Peyer's patch (tissue), 4 donors: Measurements from ENCODE around the gene SNTG2.

Experiments
- POLR2A ChIP-seq, 2 donors: fragments of 450-650 bp; IDR thresholded peaks; one replicate each; pipeline ENCODE4 v1.5.1; 2017; ENCODE audit warnings: antibody characterized with exemption in 2 of 2, mild to moderate bottlenecking in 2 of 2, moderate library complexity in 2 of 2
- TF ChIP-seq, protein P1 (sequence below), 6 experiments: fragments of 450-650 bp in 4 of 6; fragments of 200-600 bp in 2 of 6; sonication (generic) in 1 of 6; IDR thresholded peaks; one replicate each; pipeline ENCODE4 v1.5.1; 2017 to 2019; ENCODE audit warnings: antibody characterized with exemption in 6 of 6, mild to moderate bottlenecking in 3 of 6, moderate library complexity in 1 of 6

DNA sequence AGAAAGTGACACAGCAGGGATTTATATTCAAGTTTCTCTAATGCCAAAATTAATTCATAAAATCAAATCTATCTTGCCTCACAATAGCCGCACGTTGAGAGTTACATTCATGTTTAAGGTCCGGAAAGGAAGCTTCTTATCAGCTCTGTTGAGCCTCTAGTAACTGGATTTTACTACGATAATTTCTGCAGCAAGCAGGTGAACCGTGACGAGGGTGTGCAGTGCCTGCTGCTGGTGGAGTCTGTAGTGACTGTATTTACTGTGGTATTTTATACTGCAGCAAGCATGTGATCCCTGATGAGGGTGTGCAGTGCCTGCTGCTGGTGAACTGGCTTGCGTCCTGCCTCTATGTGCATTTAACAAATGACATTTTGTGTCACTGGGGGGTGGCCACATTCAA is 120.0 kb downstream of the SNTG2 start:
- TF ChIP-seq POLR2A (IDR thresholded peaks at IDR 0.05), result no peak
- TF ChIP-seq, protein P1, sequence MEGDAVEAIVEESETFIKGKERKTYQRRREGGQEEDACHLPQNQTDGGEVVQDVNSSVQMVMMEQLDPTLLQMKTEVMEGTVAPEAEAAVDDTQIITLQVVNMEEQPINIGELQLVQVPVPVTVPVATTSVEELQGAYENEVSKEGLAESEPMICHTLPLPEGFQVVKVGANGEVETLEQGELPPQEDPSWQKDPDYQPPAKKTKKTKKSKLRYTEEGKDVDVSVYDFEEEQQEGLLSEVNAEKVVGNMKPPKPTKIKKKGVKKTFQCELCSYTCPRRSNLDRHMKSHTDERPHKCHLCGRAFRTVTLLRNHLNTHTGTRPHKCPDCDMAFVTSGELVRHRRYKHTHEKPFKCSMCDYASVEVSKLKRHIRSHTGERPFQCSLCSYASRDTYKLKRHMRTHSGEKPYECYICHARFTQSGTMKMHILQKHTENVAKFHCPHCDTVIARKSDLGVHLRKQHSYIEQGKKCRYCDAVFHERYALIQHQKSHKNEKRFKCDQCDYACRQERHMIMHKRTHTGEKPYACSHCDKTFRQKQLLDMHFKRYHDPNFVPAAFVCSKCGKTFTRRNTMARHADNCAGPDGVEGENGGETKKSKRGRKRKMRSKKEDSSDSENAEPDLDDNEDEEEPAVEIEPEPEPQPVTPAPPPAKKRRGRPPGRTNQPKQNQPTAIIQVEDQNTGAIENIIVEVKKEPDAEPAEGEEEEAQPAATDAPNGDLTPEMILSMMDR (IDR thresholded peaks at IDR 0.05), result no peak
